Neural cell (in vitro differentiated cells): ENCODE results near the gene ANKS1B. TPM values are rescaled to one million over a fixed set of nuclear protein-coding genes. Genes with fewer than 3 reads are reported as not detected.

ENCODE experiments used
- H2AFZ ChIP-seq: fragments of 200-600, 300-800 bp; sonication (generic), shearing (Covaris generic); 2 replicates; pipeline ENCODE4 v1.6.0; 2014; ENCODE audit warnings: low read depth, mild to moderate bottlenecking, antibody characterized with exemption, low read length, moderate library complexity
- H3F3A ChIP-seq: fragments of 200-600 bp; shearing (Covaris generic); 2 replicates; pipeline ENCODE4 v1.6.1; 2016; ENCODE audit warnings: mild to moderate bottlenecking, moderate library complexity, mixed read lengths, antibody characterized with exemption, low read length; ENCODE audit not compliant: insufficient read depth, poor library complexity, severe bottlenecking
- H3K27ac ChIP-seq: fragments of 200-600, 300-800 bp; sonication (generic), shearing (Covaris generic); 2 replicates; pipeline ENCODE4 v1.5.1; 2014; ENCODE audit warnings: mild to moderate bottlenecking, low read length, moderate library complexity
- H3K27me3 ChIP-seq: fragments of 300-800, 200-600 bp; sonication (generic), shearing (Covaris generic); 2 replicates; pipeline ENCODE4 v1.6.0; 2014; ENCODE audit warnings: mild to moderate bottlenecking, low read depth, low read length, moderate library complexity; ENCODE audit not compliant: insufficient read depth
- H3K36me3 ChIP-seq: fragments of 300-800, 200-600 bp; sonication (generic), shearing (Covaris generic); 2 replicates; pipeline ENCODE4 v1.5.1; 2014; ENCODE audit warnings: mild to moderate bottlenecking, antibody characterized with exemption, low read length, moderate library complexity; ENCODE audit not compliant: insufficient read depth
- H3K4me2 ChIP-seq: fragments of 300-800, 200-600 bp; sonication (generic), shearing (Covaris generic); 2 replicates; pipeline ENCODE4 v1.6.0; 2014; ENCODE audit warnings: mild to moderate bottlenecking, low read length
- H3K4me3 ChIP-seq: fragments of 300-800, 200-600 bp; sonication (generic), shearing (Covaris generic); 2 replicates; pipeline ENCODE4 v1.5.1; 2014; ENCODE audit warnings: mild to moderate bottlenecking, low read length, moderate library complexity
- H3K79me2 ChIP-seq: fragments of 200-600 bp; shearing (Covaris generic); replicated peaks from 2 replicates; pipeline ENCODE4 v1.6.0; 2014; ENCODE audit warnings: mild to moderate bottlenecking, low read length, moderate library complexity; ENCODE audit not compliant: insufficient read depth
- H3K9ac ChIP-seq: fragments of 300-800, 200-600 bp; sonication (generic), shearing (Covaris generic); 2 replicates; pipeline ENCODE4 v1.6.1; 2016; ENCODE audit warnings: mild to moderate bottlenecking, low read length, mixed read lengths
- H3K9me2 ChIP-seq: fragments of 200-600 bp; shearing (Covaris generic); 2 replicates; pipeline ENCODE4 v1.6.1; 2016; ENCODE audit warnings: mild to moderate bottlenecking, low read length, mixed read lengths; ENCODE audit not compliant: insufficient read depth
- H3K9me3 ChIP-seq: fragments of 200-600, 300-800 bp; sonication (generic), shearing (Covaris generic); 2 replicates; pipeline ENCODE4 v1.6.1; 2016; ENCODE audit warnings: mild to moderate bottlenecking, mixed run types, low read length, moderate library complexity, mixed read lengths
- H4K20me1 ChIP-seq: fragments of 200-600 bp; shearing (Covaris generic); 2 replicates; pipeline ENCODE4 v1.6.1; 2016; ENCODE audit warnings: mild to moderate bottlenecking, mixed run types; ENCODE audit not compliant: insufficient read depth
- EP300 ChIP-seq: fragments of 450-650 bp; conservative IDR thresholded peaks from 2 replicates; pipeline ENCODE4 v1.6.1; 2014; ENCODE audit warnings: antibody characterized with exemption, mild to moderate bottlenecking, moderate library complexity; ENCODE audit not compliant: poor library complexity, severe bottlenecking
- EZH2 ChIP-seq: fragments of 200-600, 300-800 bp; shearing (Covaris generic), sonication (generic); IDR thresholded peaks from 2 replicates; pipeline ENCODE4 v1.6.1; 2014; ENCODE audit warnings: antibody characterized with exemption, low read length, borderline replicate concordance, mild to moderate bottlenecking; ENCODE audit not compliant: insufficient read depth, poor library complexity, severe bottlenecking
- MXI1 ChIP-seq: fragments of 450-650 bp; conservative IDR thresholded peaks from 2 replicates; pipeline ENCODE4 v1.6.1; 2014; ENCODE audit warnings: antibody characterized with exemption, mild to moderate bottlenecking; ENCODE audit not compliant: poor library complexity, severe bottlenecking
- POLR2AphosphoS5 ChIP-seq: IDR thresholded peaks from 2 replicates; pipeline ENCODE4 v1.6.1; 2012
- RAD21 ChIP-seq: fragments of 450-650 bp; conservative IDR thresholded peaks from 2 replicates; pipeline ENCODE4 v1.6.1; 2014; ENCODE audit warnings: antibody characterized with exemption, mild to moderate bottlenecking, moderate library complexity
- SMC3 ChIP-seq: fragments of 450-650 bp; conservative IDR thresholded peaks from 2 replicates; pipeline ENCODE4 v1.6.1; 2014; ENCODE audit warnings: antibody characterized with exemption, mild to moderate bottlenecking, moderate library complexity; ENCODE audit not compliant: poor library complexity
- TAF1 ChIP-seq: IDR thresholded peaks from 2 replicates; pipeline ENCODE4 v1.6.1; 2012; ENCODE audit warnings: low read depth
- polyA plus RNA-seq: library from polyadenylated mRNA; depleted of rRNA; stranded (reverse); fragments of >200 nt; gene quantifications from 2 replicates; pipeline ENCODE4 v1.2.3, GENCODE V29; 2014
- TF ChIP-seq, protein P1 (sequence below): IDR thresholded peaks from 2 replicates; pipeline ENCODE4 v1.6.1; 2012; ENCODE audit warnings: borderline replicate concordance
- TF ChIP-seq, protein P2 (sequence below): fragments of 450-650 bp; IDR thresholded peaks from 2 replicates; pipeline ENCODE4 v1.5.1; 2014; ENCODE audit warnings: antibody characterized with exemption, mild to moderate bottlenecking, moderate library complexity; ENCODE audit not compliant: poor library complexity, severe bottlenecking

Gene ANKS1B
- polyA plus RNA-seq, 1 donor from 2014 or later = 65.6 TPM

DNA sequence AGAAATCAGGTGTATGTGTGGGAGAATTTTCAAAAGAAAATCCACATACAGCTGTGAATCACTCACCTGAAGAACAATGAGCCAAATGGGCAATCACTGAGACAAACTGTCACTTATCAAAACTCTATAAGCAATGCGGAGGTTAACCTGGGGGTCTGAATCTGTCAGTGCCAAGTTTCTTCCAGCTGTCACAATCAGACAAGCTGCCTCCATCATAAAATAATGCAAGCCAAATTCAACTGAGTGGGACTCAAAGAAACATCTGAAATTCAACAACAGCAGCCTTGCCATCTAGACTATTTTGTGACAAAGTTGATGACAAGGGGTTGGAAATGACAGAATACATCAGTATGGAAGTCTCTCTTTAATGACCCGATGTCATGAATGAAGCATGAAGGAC, 276.9 kb downstream of the ANKS1B start:
- Histone ChIP-seq H3K9ac (no peak overlapping the region), H3K79me2 (no peaks in the 10 kb centered on the region), H3K36me3 (no peaks in the 10 kb centered on the region), H3F3A (no peaks in the 10 kb centered on the region), H3K27ac (peak overlapping the region; percentile 70), H3K4me3 (peak overlapping the region; percentile 6), H3K27me3 (no peaks in the 10 kb centered on the region), H4K20me1 (no peaks in the 10 kb centered on the region), H3K9me3 (no peaks in the 10 kb centered on the region), H3K9me2 (no peaks in the 10 kb centered on the region), H2AFZ (no peak overlapping the region), H3K4me2 (no peak overlapping the region)
- TF ChIP-seq, protein P1, sequence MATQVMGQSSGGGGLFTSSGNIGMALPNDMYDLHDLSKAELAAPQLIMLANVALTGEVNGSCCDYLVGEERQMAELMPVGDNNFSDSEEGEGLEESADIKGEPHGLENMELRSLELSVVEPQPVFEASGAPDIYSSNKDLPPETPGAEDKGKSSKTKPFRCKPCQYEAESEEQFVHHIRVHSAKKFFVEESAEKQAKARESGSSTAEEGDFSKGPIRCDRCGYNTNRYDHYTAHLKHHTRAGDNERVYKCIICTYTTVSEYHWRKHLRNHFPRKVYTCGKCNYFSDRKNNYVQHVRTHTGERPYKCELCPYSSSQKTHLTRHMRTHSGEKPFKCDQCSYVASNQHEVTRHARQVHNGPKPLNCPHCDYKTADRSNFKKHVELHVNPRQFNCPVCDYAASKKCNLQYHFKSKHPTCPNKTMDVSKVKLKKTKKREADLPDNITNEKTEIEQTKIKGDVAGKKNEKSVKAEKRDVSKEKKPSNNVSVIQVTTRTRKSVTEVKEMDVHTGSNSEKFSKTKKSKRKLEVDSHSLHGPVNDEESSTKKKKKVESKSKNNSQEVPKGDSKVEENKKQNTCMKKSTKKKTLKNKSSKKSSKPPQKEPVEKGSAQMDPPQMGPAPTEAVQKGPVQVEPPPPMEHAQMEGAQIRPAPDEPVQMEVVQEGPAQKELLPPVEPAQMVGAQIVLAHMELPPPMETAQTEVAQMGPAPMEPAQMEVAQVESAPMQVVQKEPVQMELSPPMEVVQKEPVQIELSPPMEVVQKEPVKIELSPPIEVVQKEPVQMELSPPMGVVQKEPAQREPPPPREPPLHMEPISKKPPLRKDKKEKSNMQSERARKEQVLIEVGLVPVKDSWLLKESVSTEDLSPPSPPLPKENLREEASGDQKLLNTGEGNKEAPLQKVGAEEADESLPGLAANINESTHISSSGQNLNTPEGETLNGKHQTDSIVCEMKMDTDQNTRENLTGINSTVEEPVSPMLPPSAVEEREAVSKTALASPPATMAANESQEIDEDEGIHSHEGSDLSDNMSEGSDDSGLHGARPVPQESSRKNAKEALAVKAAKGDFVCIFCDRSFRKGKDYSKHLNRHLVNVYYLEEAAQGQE = peak; percentile 48
- TF ChIP-seq TAF1 = no peak
- TF ChIP-seq POLR2AphosphoS5 = peak; percentile 33
- no peak for TF ChIP-seq SMC3
- TF ChIP-seq, protein P2, sequence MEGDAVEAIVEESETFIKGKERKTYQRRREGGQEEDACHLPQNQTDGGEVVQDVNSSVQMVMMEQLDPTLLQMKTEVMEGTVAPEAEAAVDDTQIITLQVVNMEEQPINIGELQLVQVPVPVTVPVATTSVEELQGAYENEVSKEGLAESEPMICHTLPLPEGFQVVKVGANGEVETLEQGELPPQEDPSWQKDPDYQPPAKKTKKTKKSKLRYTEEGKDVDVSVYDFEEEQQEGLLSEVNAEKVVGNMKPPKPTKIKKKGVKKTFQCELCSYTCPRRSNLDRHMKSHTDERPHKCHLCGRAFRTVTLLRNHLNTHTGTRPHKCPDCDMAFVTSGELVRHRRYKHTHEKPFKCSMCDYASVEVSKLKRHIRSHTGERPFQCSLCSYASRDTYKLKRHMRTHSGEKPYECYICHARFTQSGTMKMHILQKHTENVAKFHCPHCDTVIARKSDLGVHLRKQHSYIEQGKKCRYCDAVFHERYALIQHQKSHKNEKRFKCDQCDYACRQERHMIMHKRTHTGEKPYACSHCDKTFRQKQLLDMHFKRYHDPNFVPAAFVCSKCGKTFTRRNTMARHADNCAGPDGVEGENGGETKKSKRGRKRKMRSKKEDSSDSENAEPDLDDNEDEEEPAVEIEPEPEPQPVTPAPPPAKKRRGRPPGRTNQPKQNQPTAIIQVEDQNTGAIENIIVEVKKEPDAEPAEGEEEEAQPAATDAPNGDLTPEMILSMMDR = no peak
- TF ChIP-seq RAD21 = no peak
- TF ChIP-seq EP300 = peak; percentile 94
- TF ChIP-seq EZH2 = no peak
- no peak for TF ChIP-seq MXI1

DNA sequence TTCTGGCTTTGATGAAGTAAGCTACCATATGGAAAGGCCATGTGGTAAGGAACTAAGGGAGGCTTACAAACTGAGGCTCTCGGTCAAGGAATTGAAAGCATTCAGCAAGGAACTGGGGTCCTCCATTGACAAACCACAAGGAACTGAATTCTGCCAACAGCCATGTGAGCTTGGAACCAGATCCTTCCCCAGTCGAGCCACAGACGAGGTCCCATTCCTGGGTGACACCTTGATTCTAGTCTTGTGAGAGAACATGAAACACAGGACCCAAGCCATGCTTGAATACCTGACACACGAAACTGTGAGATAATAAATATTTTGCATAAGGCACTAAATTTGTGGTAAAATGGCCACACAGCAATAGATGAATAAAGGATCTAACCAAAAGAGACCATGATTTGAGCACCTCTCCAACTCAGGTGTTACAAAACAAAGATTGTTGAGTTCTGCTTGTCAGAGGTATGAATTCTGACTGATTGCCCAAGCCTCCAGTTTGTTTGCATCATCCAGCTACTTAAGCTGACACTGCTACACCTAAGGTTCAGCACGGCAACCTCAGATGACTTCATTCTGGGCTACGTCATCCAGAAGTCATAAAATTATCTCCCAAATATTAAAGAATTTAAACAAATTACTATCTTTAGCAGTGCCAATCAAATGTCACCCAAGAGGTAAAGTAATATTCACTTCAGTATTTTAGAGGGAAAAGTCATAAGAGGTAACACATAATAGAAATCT, 277.8 kb downstream of the ANKS1B start:
- TF ChIP-seq, protein P2 = no peak
- TF ChIP-seq MXI1 (no peak), POLR2AphosphoS5 (no peak), SMC3 (no peak), RAD21 (no peak), EP300 (no peak), TAF1 (no peak), EZH2 (no peak)
- TF ChIP-seq, protein P1 = no peak
- Histone ChIP-seq H4K20me1 (no peaks in the 10 kb centered on the region), H3K36me3 (no peaks in the 10 kb centered on the region), H3F3A (no peaks in the 10 kb centered on the region), H3K4me3 (no peak overlapping the region), H3K79me2 (no peaks in the 10 kb centered on the region), H3K27me3 (no peaks in the 10 kb centered on the region), H3K4me2 (no peak overlapping the region), H3K27ac (peak overlapping the region; percentile 70), H3K9me3 (no peaks in the 10 kb centered on the region), H3K9me2 (no peaks in the 10 kb centered on the region), H3K9ac (no peak overlapping the region), H2AFZ (no peak overlapping the region)
